B cell (primary cell): ENCODE results near the gene CYP1A1. TPM values are rescaled to one million over a fixed set of nuclear protein-coding genes. Genes with fewer than 3 reads are reported as not detected.

Experiments used
- ATAC-seq: fragments of 200-7000 bp; cut with Tn5 transposase; one replicate; pipeline ENCODE4 v1.10.0; 2021; ENCODE audit warnings: low read depth, mild to moderate bottlenecking, moderate number of reproducible peaks, moderate library complexity
- CTCF ChIA-PET: fragments of 350-600 bp; sonication (Branson Sonifier 250); formaldehyde crosslinking; loops from one replicate; lab custom pipeline; 2021; ENCODE audit warnings: antibody characterized with exemption, inconsistent platforms; lab: Charles Lee
- POLR2A ChIA-PET: fragments of 350-600 bp; sonication (Branson Sonifier 250); formaldehyde crosslinking; loops from one replicate; lab custom pipeline; 2021; ENCODE audit warnings: antibody characterized with exemption; lab: Charles Lee
- DNase-seq: peaks from one replicate; pipeline ENCODE4 v3.0.0; 2013
- H2AFZ ChIP-seq: 2 replicates; pipeline ENCODE4 v1.6.1; 2012; ENCODE audit warnings: mild to moderate bottlenecking, low read depth, low read length; ENCODE audit not compliant: insufficient read depth, poor library complexity, severe bottlenecking
- H3K27ac ChIP-seq, 2 donors: 1 replicate in 1 of 2; 2 replicates in 1 of 2; pipeline ENCODE4 v1.5.1; 2012 to 2013; ENCODE audit warnings: low read length in 2 of 2, mild to moderate bottlenecking in 2 of 2, moderate library complexity in 1 of 2
- H3K27me3 ChIP-seq, 4 experiments: fragments of 200-600 bp in 1 of 4; sonication (generic) in 1 of 4; replicated peaks in 1 of 4; 1 replicate in 2 of 4; 2 replicates in 2 of 4; pipeline versions ENCODE4 v1.6.1 to v1.7.0; 2013 to 2016; ENCODE audit warnings: low read length in 3 of 4, mild to moderate bottlenecking in 2 of 4, mixed read lengths in 1 of 4, moderate library complexity in 1 of 4; ENCODE audit not compliant: insufficient read depth in 4 of 4, control insufficient read depth in 3 of 4; ENCODE audit errors: control extremely low read depth in 1 of 4
- H3K36me3 ChIP-seq, 2 experiments: replicated peaks in 1 of 2; 1 replicate in 1 of 2; 2 replicates in 1 of 2; pipeline versions ENCODE4 v1.6.1 to v1.7.1; 2013; ENCODE audit warnings: low read length in 1 of 2; ENCODE audit not compliant: insufficient read depth in 2 of 2, control insufficient read depth in 1 of 2; ENCODE audit errors: control extremely low read depth in 1 of 2, extremely low read depth in 1 of 2
- H3K4me1 ChIP-seq, 2 donors: fragments of 200-600 bp in 1 of 2; sonication (generic) in 1 of 2; 1 replicate in 1 of 2; 2 replicates in 1 of 2; pipeline versions ENCODE4 v1.5.1 to v1.6.1; 2013 to 2017; ENCODE audit warnings: low read length in 2 of 2; ENCODE audit not compliant: control insufficient read depth in 2 of 2, insufficient read depth in 2 of 2
- H3K4me2 ChIP-seq: replicated peaks from 2 replicates; pipeline ENCODE3; 2012; ENCODE audit warnings: mild to moderate bottlenecking, low read depth, low read length; ENCODE audit not compliant: poor library complexity, severe bottlenecking
- H3K4me3 ChIP-seq, 5 experiments: fragments of 200-600 bp in 1 of 5; sonication (generic) in 1 of 5; 1 replicate in 3 of 5; 2 replicates in 2 of 5; pipeline versions ENCODE4 v1.5.1 to v1.7.0; 2011 to 2016; ENCODE audit warnings: low read length in 4 of 5, mild to moderate bottlenecking in 4 of 5, low read depth in 2 of 5, control low read depth in 1 of 5, moderate library complexity in 1 of 5; ENCODE audit not compliant: insufficient read depth in 1 of 5; ENCODE audit errors: control extremely low read depth in 1 of 5, extremely low read depth in 1 of 5
- H3K79me2 ChIP-seq: fragments of 200-600 bp; sonication (generic); one replicate; pipeline ENCODE4 v1.6.0; 2016; ENCODE audit warnings: low read length; ENCODE audit not compliant: control insufficient read depth, insufficient read depth
- H3K9ac ChIP-seq: fragments of 200-600 bp; sonication (generic); 2 replicates; pipeline ENCODE4 v1.6.1; 2017; ENCODE audit warnings: mild to moderate bottlenecking, low read length, moderate library complexity
- H3K9me3 ChIP-seq, 3 donors: one replicate each; pipeline versions ENCODE4 v1.6.1 to v1.7.1; 2013; ENCODE audit warnings: low read length in 2 of 3; ENCODE audit not compliant: control insufficient read depth in 2 of 3, insufficient read depth in 1 of 3; ENCODE audit errors: control extremely low read depth in 1 of 3
- H4K20me1 ChIP-seq: 2 replicates; pipeline ENCODE4 v1.6.0; 2012; ENCODE audit warnings: mild to moderate bottlenecking, low read length; ENCODE audit not compliant: insufficient read depth, control insufficient read depth, poor library complexity, severe bottlenecking
- H3K27ac Mint-ChIP-seq: one replicate; pipeline ENCODE4 v1.8.0; 2021; ENCODE audit warnings: mixed read lengths
- H3K27me3 Mint-ChIP-seq: one replicate; pipeline ENCODE4 v1.8.0; 2021; ENCODE audit warnings: mixed read lengths
- H3K4me1 Mint-ChIP-seq: one replicate; pipeline ENCODE4 v1.8.0; 2021; ENCODE audit warnings: mixed read lengths
- H3K4me3 Mint-ChIP-seq: one replicate; pipeline ENCODE4 v1.8.0; 2021; ENCODE audit warnings: mixed read lengths
- H3K9me3 Mint-ChIP-seq: one replicate; pipeline ENCODE4 v1.8.0; 2022; ENCODE audit warnings: mixed read lengths; ENCODE audit not compliant: insufficient read depth
- CTCF ChIP-seq: fragments of 200-600 bp; IDR thresholded peaks from one replicate; pipeline ENCODE4 v1.8.0; 2022; ENCODE audit warnings: antibody characterized with exemption, mild to moderate bottlenecking
- EZH2 ChIP-seq: IDR thresholded peaks from 2 replicates; pipeline ENCODE4 v1.6.1; 2012; ENCODE audit warnings: borderline replicate concordance, low read depth, mild to moderate bottlenecking, moderate library complexity, low read length; ENCODE audit not compliant: insufficient read depth, poor library complexity, severe bottlenecking
- WGBS: methylation state at CpG from one replicate; pipeline ENCODE4 v1.1.5; 2013; ENCODE audit warnings: missing lambda C conversion rate; ENCODE audit not compliant: insufficient coverage; 5-methylcytosine and 5-hydroxymethylcytosine counted together
- intact Hi-C: fragments of 100-400 bp; cut with micrococcal nuclease; formaldehyde crosslinking; loops from one replicate; pipeline ENCODE4 v1.10.0; 2022
- polyA plus RNA-seq: library from polyadenylated mRNA; depleted of rRNA; stranded (reverse); fragments of >200 nt; gene quantifications from 2 replicates; pipeline ENCODE4 v1.2.3, GENCODE V29; 2012
- total RNA-seq, 2 donors: library from RNA; stranded (reverse); fragments of 120-200 nt in 1 of 2; gene quantifications; 1 replicate in 1 of 2; 2 replicates in 1 of 2; pipeline versions ENCODE4 v1.2.3 to v1.2.4, GENCODE V29; 2013 to 2022

The CYP1A1 gene
- total and polyA plus RNA-seq, 2 donors (not counting 1 experiment from before 2014, with no cell fraction given): 0.24 TPM; not detected in 1

DNA sequence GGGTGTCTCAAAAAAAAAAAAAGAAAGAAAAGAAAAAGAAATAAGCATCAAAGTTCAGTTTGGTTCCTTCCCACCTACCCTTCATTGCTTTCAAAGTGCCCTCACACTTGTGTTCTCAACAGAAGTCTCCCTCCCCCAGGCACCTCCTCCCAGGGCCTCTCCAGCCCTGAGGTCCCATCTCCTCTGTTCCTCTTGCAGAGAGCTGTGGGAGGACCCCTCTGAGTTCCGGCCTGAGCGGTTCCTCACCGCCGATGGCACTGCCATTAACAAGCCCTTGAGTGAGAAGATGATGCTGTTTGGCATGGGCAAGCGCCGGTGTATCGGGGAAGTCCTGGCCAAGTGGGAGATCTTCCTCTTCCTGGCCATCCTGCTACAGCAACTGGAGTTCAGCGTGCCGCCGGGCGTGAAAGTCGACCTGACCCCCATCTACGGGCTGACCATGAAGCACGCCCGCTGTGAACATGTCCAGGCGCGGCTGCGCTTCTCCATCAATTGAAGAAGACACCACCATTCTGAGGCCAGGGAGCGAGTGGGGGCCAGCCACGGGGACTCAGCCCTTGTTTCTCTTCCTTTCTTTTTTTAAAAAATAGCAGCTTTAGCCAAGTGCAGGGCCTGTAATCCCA is 29.4 kb upstream of the CYP1A1 start:
- Histone ChIP-seq H4K20me1 (no peaks in the 10 kb centered on the region), H3K9ac (no peak overlapping the region), H3K27ac (no peak overlapping the region), H3K4me1 (no peaks in the 10 kb centered on the region), H2AFZ (no peak overlapping the region), H3K4me2 (no peak overlapping the region), H3K27me3 (no peaks in the 10 kb centered on the region), H3K79me2 (no peaks in the 10 kb centered on the region), H3K36me3 (no peaks in the 10 kb centered on the region), H3K4me3 (no peak overlapping the region), H3K9me3 (no peaks in the 10 kb centered on the region)
- intact Hi-C loops: no loop called here
- Mint-ChIP-seq H3K4me1 (no peaks in the 10 kb centered on the region), H3K9me3 (no peaks in the 10 kb centered on the region), H3K27me3 (peaks cover 20% of the 10 kb centered on the region), H3K4me3 (no peak overlapping the region), H3K27ac (no peak overlapping the region)
- ChIA-PET POLR2A (no interaction called here), CTCF (interaction anchor here (0.9 kb wide), 1 partner anchor 16 kb away, joined by 4 read pairs; no protein-coding TSS in a partner anchor)
- ATAC-seq (no peak), DNase-seq (no peak)
- 96% methylated on average over 18 of the region's 20 CpGs for WGBS
- TF ChIP-seq EZH2 (no peak), CTCF (no peak)

DNA sequence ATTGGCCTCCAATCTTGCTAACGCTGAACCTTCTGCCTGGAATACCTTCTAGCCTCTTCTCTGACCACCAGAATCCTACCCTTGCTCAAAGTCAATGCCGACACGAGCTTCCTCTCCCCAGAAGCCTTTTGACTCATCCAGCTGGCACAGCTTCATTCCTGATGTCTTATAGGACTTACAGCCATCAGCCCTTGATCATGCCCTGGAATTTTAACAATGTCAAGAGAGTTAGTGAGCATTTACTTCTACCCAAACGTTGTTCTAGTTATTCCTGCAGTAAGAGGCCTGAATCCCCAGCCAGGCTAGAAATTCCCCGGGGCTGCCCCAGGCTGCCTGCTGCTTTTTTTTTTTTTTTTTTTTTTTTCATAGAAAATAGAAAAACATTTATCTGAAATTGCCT is 27.2 kb upstream of the CYP1A1 start:
- Histone ChIP-seq H3K4me1 (no peaks in the 10 kb centered on the region), H3K36me3 (no peaks in the 10 kb centered on the region), H3K79me2 (no peaks in the 10 kb centered on the region), H3K9ac (no peak overlapping the region), H4K20me1 (no peaks in the 10 kb centered on the region), H3K9me3 (no peaks in the 10 kb centered on the region), H3K4me2 (no peak overlapping the region), H3K27ac (no peak overlapping the region), H3K4me3 (no peak overlapping the region), H3K27me3 (no peaks in the 10 kb centered on the region), H2AFZ (no peak overlapping the region)
- ATAC-seq (no peak), DNase-seq (no peak)
- WGBS: 89% methylated on average over 3 of the region's 5 CpGs
- no peak overlapping the region for H3K27ac Mint-ChIP-seq
- ChIA-PET CTCF (interaction anchor here (1.2 kb wide), 1 partner anchor 11 kb away, joined by 3 read pairs; no protein-coding TSS in a partner anchor), POLR2A (no interaction called here)
- H3K4me1 Mint-ChIP-seq: no peaks in the 10 kb centered on the region
- peaks cover 16% of the 10 kb centered on the region for H3K27me3 Mint-ChIP-seq
- intact Hi-C loops: no loop called here
- no peaks in the 10 kb centered on the region for H3K9me3 Mint-ChIP-seq
- TF ChIP-seq CTCF (no peak), EZH2 (no peak)
- H3K4me3 Mint-ChIP-seq: no peak overlapping the region
